Activated naive CD4-positive, alpha-beta T cell treated with anti-CD3 and anti-CD28 coated beads for 36 hours (primary cell): ENCODE results near the gene CASP12. TPM values are rescaled to one million over a fixed set of nuclear protein-coding genes. Genes with fewer than 3 reads are reported as not detected.

Experiments
- CTCF ChIA-PET: fragments of 350-600 bp; sonication (Branson Sonifier 250); formaldehyde crosslinking; loops from one replicate; lab custom pipeline; 2021; ENCODE audit warnings: antibody characterized with exemption; lab: Charles Lee
- DNase-seq: peaks from one replicate; pipeline ENCODE4 v3.0.0-alpha.2; 2020
- H3K27ac Mint-ChIP-seq: one replicate; pipeline ENCODE4 v1.8.0; 2021; ENCODE audit warnings: mild to moderate bottlenecking, mixed read lengths
- H3K27me3 Mint-ChIP-seq: one replicate; pipeline ENCODE4 v1.8.0; 2021; ENCODE audit warnings: low read depth, mixed read lengths
- H3K36me3 Mint-ChIP-seq: one replicate; pipeline ENCODE4 v1.8.0; 2021; ENCODE audit warnings: low read depth, mixed read lengths
- H3K4me1 Mint-ChIP-seq: one replicate; pipeline ENCODE4 v1.8.0; 2021; ENCODE audit warnings: low read depth, mixed read lengths
- H3K4me3 Mint-ChIP-seq: one replicate; pipeline ENCODE4 v1.8.0; 2021; ENCODE audit warnings: mild to moderate bottlenecking, moderate library complexity, mixed read lengths
- H3K9me3 Mint-ChIP-seq: one replicate; pipeline ENCODE4 v1.8.0; 2021; ENCODE audit warnings: mixed read lengths
- intact Hi-C: fragments of 100-400 bp; cut with micrococcal nuclease; formaldehyde crosslinking; loops from one replicate; pipeline ENCODE4 v1.15.1; 2023
- total RNA-seq, 2 experiments: library from RNA; stranded (reverse); gene quantifications; one replicate each; pipeline ENCODE4 v1.2.3, GENCODE V29; 2021

CASP12 gene
- total RNA-seq, 2 experiments from 2014 or later: not detected

- intact Hi-C loops: no loop called here
- Mint-ChIP-seq H3K9me3 (no peaks in the 10 kb centered on the region), H3K27ac (no peak overlapping the region), H3K27me3 (no peaks in the 10 kb centered on the region), H3K4me1 (peaks cover 18% of the 10 kb centered on the region), H3K4me3 (no peak overlapping the region), H3K36me3 (no peaks in the 10 kb centered on the region)
- CTCF ChIA-PET: no interaction called here
- DNase-seq: no peak
Measured at GRCh38 chr11:104855965-104856364, 42.3 kb downstream of the CASP12 start.

- intact Hi-C loops: no loop called here
- DNase-seq: no peak
- CTCF ChIA-PET: no interaction called here
- Mint-ChIP-seq H3K4me3 (no peak overlapping the region), H3K27ac (no peak overlapping the region), H3K9me3 (no peaks in the 10 kb centered on the region), H3K27me3 (no peaks in the 10 kb centered on the region), H3K4me1 (peaks cover 4% of the 10 kb centered on the region), H3K36me3 (no peaks in the 10 kb centered on the region)
Measured at GRCh38 chr11:104853276-104853675, 45.0 kb downstream of the CASP12 start.

GRCh38 chr11:104852811-104853210 is 45.4 kb downstream of the CASP12 start:
- intact Hi-C loops: no loop called here
- DNase-seq: no peak
- Mint-ChIP-seq H3K36me3 (no peaks in the 10 kb centered on the region), H3K4me1 (no peaks in the 10 kb centered on the region), H3K9me3 (no peaks in the 10 kb centered on the region), H3K4me3 (no peak overlapping the region), H3K27me3 (no peaks in the 10 kb centered on the region), H3K27ac (no peak overlapping the region)
- CTCF ChIA-PET: no interaction called here

- no peaks in the 10 kb centered on the region for H3K9me3 Mint-ChIP-seq
- DNase-seq: no peak
- intact Hi-C loops: no loop called here
- H3K36me3 Mint-ChIP-seq: no peaks in the 10 kb centered on the region
- no peaks in the 10 kb centered on the region for H3K4me1 Mint-ChIP-seq
- H3K4me3 Mint-ChIP-seq: no peak overlapping the region
- H3K27me3 Mint-ChIP-seq: no peaks in the 10 kb centered on the region
- H3K27ac Mint-ChIP-seq: no peak overlapping the region
- CTCF ChIA-PET: no interaction called here
Measured at GRCh38 chr11:104846216-104846615, 52.0 kb downstream of the CASP12 start.

- Mint-ChIP-seq H3K4me1 (no peaks in the 10 kb centered on the region), H3K27me3 (no peaks in the 10 kb centered on the region), H3K9me3 (peaks cover 2% of the 10 kb centered on the region), H3K36me3 (peaks cover 2% of the 10 kb centered on the region), H3K4me3 (no peak overlapping the region), H3K27ac (no peak overlapping the region)
- intact Hi-C loops: no loop called here
- CTCF ChIA-PET: no interaction called here
- DNase-seq: no peak
Measured at GRCh38 chr11:104844451-104844850, 53.8 kb downstream of the CASP12 start.

GRCh38 chr11:104843150-104843836 is 55.0 kb downstream of the CASP12 start:
- Mint-ChIP-seq H3K27ac (no peak overlapping the region), H3K27me3 (no peaks in the 10 kb centered on the region), H3K36me3 (peaks cover 4% of the 10 kb centered on the region), H3K4me1 (no peaks in the 10 kb centered on the region), H3K4me3 (no peak overlapping the region), H3K9me3 (peaks cover 9% of the 10 kb centered on the region)
- intact Hi-C loops: no loop called here
- DNase-seq: no peak
- CTCF ChIA-PET: no interaction called here

GRCh38 chr11:104841973-104842525 is 56.2 kb downstream of the CASP12 start:
- H3K4me1 Mint-ChIP-seq: no peaks in the 10 kb centered on the region
- DNase-seq: no peak
- H3K4me3 Mint-ChIP-seq: no peak overlapping the region
- peaks cover 9% of the 10 kb centered on the region for H3K9me3 Mint-ChIP-seq
- H3K27ac Mint-ChIP-seq: no peak overlapping the region
- peaks cover 4% of the 10 kb centered on the region for H3K36me3 Mint-ChIP-seq
- no peaks in the 10 kb centered on the region for H3K27me3 Mint-ChIP-seq
- intact Hi-C loops: no loop called here
- CTCF ChIA-PET: no interaction called here

- Mint-ChIP-seq H3K27ac (no peak overlapping the region), H3K36me3 (peaks cover 4% of the 10 kb centered on the region), H3K9me3 (peaks cover 9% of the 10 kb centered on the region), H3K4me1 (no peaks in the 10 kb centered on the region), H3K27me3 (no peaks in the 10 kb centered on the region), H3K4me3 (no peak overlapping the region)
- no peak for DNase-seq
- intact Hi-C loops: no loop called here
- CTCF ChIA-PET: interaction anchor here (1.6 kb wide), 1 partner anchor 16 kb away, joined by 5 read pairs; no protein-coding TSS in a partner anchor
Measured at GRCh38 chr11:104841185-104841584, 57.1 kb downstream of the CASP12 start.

- H3K9me3 Mint-ChIP-seq: peaks cover 9% of the 10 kb centered on the region
- H3K36me3 Mint-ChIP-seq: peaks cover 4% of the 10 kb centered on the region
- no peak for DNase-seq
- H3K4me1 Mint-ChIP-seq: no peaks in the 10 kb centered on the region
- no peak overlapping the region for H3K27ac Mint-ChIP-seq
- intact Hi-C loops: no loop called here
- CTCF ChIA-PET: no interaction called here
- H3K4me3 Mint-ChIP-seq: no peak overlapping the region
- H3K27me3 Mint-ChIP-seq: no peaks in the 10 kb centered on the region
Measured at GRCh38 chr11:104837969-104838639, 60.2 kb downstream of the CASP12 start.

- no peak overlapping the region for H3K4me3 Mint-ChIP-seq
- peaks cover 4% of the 10 kb centered on the region for H3K36me3 Mint-ChIP-seq
- no peak overlapping the region for H3K27ac Mint-ChIP-seq
- no peaks in the 10 kb centered on the region for H3K27me3 Mint-ChIP-seq
- H3K4me1 Mint-ChIP-seq: no peaks in the 10 kb centered on the region
- intact Hi-C loops: no loop called here
- CTCF ChIA-PET: no interaction called here
- H3K9me3 Mint-ChIP-seq: peaks cover 9% of the 10 kb centered on the region
- no peak for DNase-seq
Measured at GRCh38 chr11:104836691-104837090, 61.6 kb downstream of the CASP12 start.

Other genes with a start within 250 kb of the CASP12 start
- 10 to 100 TPM; 47.9 to 48.7 TPM for gene CASP4, start 70.1 kb upstream of the CASP12 start, total RNA-seq
- gene CASP5, start 124.7 kb upstream of the CASP12 start, total RNA-seq: not detected
- gene CASP1, start 136.7 kb upstream of the CASP12 start, total RNA-seq: 10 to 100 TPM; 23.8 to 24.5 TPM
- 10 to 100 TPM in 1 of 2 experiments, 1 to 10 TPM in 1; 9.5 to 10.9 TPM for gene CARD16, start 146.9 kb upstream of the CASP12 start, total RNA-seq
- not detected for gene CARD18, start 241.3 kb upstream of the CASP12 start, total RNA-seq